ENCODE data around the gene CDKN2B-AS1.
A peak's percentile ranks its signal among the peaks of the same experiment; 100 is the strongest.

The CDKN2B-AS1 gene

GRCh38 chr9:21982861-21983560 is 11.6 kb upstream of the CDKN2B-AS1 start:
- ATAC-seq (no peak), DNase-seq (no peak)

- ATAC-seq (no peak), DNase-seq (no peak)
These were observed 11.0 kb upstream of the CDKN2B-AS1 start for GRCh38 chr9:21983561-21983935.

- DNase-seq (no peak), ATAC-seq (no peak)
These were observed 10.5 kb upstream of the CDKN2B-AS1 start for GRCh38 chr9:21984101-21984500.

DNA sequence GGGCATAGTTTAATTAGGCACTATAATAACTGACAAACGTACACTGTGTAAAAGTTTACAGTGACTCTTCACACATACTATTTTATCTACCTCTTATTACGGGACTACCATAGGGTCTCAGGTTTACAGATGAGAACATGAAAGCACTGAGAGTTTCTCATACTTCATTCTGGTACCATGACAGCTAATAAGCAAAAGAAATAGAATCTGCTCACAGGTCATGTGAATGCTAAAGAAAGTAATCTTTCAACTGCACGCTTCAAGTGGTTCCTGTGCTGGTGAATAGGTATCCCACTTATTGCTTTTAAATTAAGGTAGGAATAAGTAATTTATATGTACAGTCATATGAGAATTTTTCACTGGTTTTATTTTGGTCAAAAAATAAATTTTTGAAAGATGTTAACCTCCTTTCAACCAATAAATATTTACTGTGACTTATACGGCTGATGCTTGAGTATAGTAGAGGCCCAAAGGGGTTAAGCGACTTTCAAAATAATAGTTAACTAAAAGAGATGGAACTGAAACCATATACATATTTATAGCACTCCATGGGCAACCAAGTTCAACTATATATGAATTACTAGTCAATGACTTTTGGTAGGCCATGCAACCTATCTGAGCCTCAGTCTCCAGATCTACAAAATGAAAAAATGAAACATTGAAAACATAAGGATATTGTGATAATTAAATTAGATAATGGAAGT is 8.5 kb upstream of the CDKN2B-AS1 start:
- DNase-seq (no peak), ATAC-seq (no peak)

DNA sequence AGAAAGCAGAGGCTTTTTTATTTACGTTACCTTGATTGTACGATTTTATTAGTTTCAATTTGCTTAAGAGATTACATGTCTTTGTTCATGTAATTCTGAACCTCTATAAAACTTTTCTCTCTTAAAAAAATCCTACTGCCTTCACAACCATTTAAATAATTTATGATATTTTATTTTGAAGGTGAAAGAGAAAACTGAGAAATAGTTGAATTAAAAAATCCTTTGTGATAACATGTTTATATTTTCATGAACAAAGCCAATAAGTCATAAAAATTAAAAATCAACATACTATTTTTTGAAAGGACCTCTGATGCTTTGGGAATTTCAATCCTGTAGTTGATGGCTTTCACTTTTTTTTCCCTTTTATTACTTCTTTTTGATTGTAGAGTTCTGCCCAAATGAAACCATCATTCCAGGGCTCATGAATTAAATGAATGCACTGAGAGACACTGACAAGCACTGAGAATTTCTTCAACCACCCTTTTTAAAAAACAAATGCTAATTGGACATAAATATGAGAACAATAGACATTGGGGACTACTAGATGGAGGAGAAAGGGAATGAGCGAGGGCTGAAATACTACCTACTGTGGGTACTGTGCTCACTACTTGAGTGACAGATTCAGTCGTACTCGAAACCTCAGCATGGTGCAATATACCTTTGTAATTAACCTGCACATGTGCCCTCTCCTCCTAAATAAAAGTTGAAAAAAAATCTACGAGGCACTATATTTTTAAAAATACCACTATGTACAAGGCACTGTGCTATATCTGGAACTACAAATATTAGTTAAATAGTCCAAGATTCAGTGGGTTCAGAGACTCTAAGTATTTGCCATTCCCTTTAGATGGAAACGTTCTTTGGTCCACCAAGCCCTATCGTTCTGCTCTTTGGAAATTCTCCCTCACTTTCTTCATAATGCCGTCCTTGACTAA is 6.3 kb upstream of the CDKN2B-AS1 start:
- ATAC-seq = no peak
- DNase-seq = no peak

DNA sequence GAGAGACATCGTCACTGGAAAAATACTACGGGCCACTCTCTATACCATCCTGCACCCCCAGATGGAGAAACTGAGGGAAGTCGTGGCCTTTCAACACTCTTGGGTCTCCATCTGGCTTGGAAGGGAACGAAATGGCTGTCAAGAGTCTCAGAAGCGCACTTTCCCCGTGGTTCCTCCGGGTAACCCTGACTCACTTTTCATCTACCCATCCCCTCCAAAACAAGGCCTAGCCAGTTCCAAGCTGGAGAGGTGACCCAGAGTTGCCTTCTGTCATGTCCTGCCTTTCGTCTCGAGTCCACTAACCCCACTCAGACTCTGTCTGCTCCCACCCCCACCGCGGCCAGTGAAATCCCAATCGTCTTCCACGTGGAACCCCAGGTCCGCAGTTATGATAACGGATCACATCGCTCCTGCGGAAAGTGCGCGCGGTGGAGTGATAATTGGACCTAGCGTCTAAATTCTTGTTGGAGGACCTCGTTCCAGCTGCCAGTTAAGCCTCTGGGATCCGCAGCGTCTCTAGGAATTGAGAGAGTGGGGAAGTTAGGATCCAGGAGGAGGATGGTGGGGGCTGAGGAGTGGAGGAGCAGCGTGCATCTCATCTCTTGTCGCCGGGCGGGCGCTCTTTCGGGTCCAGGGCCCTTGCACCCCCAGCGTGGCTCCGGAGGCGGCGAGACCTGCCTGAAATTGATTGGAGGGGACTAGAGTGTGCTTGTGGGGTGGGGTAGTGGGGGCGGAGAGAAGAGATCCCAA is 5.0 kb upstream of the CDKN2B-AS1 start:
- DNase-seq (no peak), ATAC-seq (no peak)

DNA sequence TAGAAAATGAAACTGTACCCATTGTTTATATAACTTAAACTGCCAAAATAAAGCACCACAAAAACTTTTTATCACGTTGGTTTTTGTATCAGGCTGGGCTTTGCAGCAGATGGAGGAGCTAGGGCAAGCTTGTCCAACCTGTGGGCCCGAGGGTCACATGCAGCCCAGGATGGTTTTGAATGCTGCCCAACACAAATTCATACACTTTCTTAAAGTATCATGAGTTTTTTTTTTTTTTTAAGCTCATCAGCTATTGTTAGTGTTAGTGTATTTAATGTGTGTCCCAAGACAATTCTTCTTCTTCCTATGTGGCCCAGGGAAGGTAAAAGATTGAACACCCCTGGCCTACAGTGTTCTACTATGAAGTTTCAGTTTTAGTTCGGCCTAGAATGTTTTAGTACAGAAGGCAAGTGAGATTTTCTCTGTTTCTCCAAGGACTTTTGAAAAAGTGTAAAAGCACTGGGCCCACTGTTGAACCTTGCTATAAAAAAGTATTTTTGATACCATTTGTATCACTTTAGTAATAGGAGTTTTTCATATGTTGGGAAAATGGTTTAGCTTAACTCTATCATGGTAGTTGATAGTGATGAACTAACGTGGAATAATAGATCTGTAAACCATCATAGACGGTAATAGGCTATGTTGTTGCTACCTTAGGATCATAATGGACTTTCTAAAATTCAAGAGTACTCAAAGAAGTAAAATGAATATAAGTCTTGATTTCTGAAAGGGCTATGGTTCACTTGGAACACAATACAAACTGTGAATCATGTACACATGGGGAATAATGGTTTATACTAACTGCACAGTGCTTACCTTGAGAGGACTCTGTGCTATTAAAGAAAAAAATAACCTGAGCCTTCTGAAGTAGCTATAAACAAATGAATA is 3.3 kb upstream of the CDKN2B-AS1 start:
- DNase-seq (no peak), ATAC-seq (no peak)

DNA sequence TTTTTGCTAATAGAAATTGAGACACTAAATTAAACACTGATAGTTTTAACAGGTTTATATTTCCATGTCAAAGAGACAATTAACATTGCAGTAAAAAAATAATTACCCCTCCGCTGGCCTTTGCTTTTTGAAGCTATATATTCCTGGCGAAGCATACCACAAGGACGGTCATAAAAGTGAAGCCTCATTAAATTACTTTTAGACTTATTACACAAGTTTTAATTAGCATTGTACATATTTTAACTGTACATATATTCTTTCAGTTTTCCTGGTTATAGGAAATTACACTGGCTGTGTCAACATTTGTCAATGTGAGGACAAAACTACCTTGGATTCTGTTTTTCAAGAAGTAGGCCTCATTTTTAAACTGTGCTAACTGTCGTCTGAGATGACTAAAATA is 1.6 kb upstream of the CDKN2B-AS1 start:
- DNase-seq (no peak), ATAC-seq (no peak)

DNA sequence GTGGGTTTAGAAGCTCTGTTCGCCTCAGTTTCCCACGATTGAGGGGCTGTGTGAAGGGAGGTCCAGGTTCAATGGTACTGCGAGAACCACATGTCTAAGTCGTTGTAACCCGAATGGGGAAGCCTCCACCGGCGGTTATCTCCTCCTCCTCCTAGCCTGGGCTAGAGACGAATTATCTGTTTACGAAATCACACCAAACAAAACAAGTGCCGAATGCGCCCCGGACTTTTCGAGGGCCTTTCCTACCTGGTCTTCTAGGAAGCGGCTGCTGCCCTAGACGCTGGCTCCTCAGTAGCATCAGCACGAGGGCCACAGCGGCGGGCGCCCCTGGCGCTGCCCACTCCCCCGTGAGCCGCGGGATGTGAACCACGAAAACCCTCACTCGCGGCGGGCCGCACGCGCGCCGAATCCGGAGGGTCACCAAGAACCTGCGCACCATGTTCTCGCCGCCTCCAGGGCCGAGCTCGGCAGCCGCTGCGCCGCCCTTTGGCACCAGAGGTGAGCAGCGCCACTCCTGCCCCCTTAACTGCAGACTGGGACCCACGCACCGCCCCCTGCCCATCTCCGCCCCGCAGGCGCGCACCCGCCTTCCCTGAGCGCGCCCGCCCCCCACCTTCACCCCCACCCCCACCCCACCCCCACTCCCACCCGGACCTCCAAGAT is 567 bp upstream of the CDKN2B-AS1 start, which contains the start of gene CDKN2A:
Gene CDKN2A (minus strand): TSS at position 500 of the 663 bp plus-strand sequence.
- peak; percentile 59 for DNase-seq
- ATAC-seq = peak; percentile 51

DNA sequence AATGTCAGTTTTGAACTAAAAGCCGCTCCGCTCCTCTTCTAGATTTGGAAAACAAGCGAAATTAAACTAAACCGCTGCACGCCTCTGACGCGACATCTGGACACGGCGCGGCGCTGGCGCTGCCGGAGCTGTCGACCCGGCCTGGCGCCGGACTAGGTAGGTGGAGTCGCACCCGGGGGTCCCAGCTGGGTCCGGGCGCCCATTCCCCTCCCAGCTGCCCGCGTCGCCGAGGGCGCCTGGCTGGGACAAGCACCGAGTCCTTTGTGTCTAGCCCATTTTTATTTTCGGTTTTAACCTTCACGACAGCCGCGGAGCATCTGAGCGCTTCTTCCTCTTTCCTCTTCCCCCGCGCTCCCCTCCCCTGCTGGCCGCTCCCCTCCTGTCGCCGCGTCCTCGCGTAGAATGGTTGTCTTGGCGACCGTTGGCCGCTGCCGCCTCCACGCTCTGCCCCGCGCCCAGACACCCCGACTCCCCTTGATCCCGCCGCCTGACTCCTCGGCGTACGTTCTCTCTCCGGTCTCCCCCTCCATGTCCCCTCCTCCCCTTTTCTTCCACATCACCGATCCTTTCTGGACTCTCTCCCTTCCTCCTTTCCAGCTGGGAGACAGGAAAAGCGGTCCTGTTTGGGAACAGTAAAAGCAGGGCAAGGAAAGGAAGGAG is 545 bp downstream of the CDKN2B-AS1 start:
- ATAC-seq = peak; percentile 62
- DNase-seq = peak; percentile 77

- ATAC-seq (peak; percentile 12), DNase-seq (peak; percentile 27)
These were observed 1.2 kb downstream of the CDKN2B-AS1 start for GRCh38 chr9:21995666-21996398.

DNA sequence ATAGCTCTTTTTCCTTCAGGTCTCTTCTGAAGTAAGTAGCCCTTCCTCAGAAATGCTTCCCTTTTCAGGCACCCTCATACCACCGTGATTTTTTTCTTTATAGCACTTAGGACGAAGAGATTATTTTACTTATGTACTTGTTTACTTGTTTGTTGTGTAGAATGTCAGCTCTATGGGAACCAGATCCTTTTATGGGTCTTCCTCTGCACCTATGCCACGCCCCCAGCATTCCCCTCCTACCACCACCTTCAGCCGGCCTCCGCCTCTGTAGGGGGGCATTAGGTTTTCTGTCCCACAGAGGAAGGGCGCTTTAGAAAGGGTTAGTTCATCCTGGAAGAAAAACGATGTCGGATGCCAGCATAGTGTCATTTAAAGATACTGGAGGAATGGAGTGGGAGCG is 1.8 kb downstream of the CDKN2B-AS1 start:
- DNase-seq = no peak
- no peak for ATAC-seq

DNA sequence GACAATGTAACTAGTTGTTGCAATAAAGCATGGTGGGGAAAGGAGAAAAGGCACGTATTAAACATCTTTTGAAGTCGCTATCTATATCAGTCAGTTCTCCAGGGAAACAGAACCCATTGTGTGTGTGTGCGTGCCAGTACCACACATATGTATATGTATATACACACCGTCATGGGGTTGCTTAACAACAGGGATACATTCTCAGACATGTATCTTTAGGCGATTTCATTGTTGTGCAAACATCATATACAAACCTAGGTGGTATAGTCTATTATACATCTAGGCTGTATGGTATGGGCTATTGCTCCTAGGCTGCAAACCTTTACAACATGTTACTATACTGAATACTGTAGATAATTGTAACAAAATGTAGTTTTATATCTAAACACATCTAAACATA is 2.3 kb downstream of the CDKN2B-AS1 start:
- ATAC-seq (no peak), DNase-seq (no peak)

GRCh38 chr9:21997480-21997879 is 2.9 kb downstream of the CDKN2B-AS1 start:
- DNase-seq (no peak), ATAC-seq (no peak)

- ATAC-seq (no peak), DNase-seq (no peak)
These were observed 3.4 kb downstream of the CDKN2B-AS1 start for GRCh38 chr9:21998026-21998425.

GRCh38 chr9:22002038-22002437 is 7.4 kb downstream of the CDKN2B-AS1 start:
- ATAC-seq (no peak), DNase-seq (no peak)

- no peak for ATAC-seq
These were observed 10.6 kb downstream of the CDKN2B-AS1 start for GRCh38 chr9:22005021-22005701.

More at GRCh38 chr9:22005021-22005701, 10.6 kb downstream of the CDKN2B-AS1 start:
- no peak for DNase-seq

Data from stimulated activated naive CD8-positive, alpha-beta T cell treated with anti-CD3 and anti-CD28 coated beads, Interleukin-15, Interleukin-2, amounts not matched to agents 100 U/mL and 50 U/mL, for 24 hours (primary cell).